Pons (tissue), 1 donor: Measurements from ENCODE around the gene UTS2R.
A peak's percentile ranks its signal among the peaks of the same experiment; 100 is the strongest.

Source experiments
- DNase-seq: peaks from one replicate; pipeline ENCODE4 v3.0.0-alpha.2; 2016; ENCODE audit warnings: low spot score

The UTS2R gene

GRCh38 chr17:82389379-82389778, 17.8 kb downstream of the UTS2R start:
- DNase-seq = no peak

DNA sequence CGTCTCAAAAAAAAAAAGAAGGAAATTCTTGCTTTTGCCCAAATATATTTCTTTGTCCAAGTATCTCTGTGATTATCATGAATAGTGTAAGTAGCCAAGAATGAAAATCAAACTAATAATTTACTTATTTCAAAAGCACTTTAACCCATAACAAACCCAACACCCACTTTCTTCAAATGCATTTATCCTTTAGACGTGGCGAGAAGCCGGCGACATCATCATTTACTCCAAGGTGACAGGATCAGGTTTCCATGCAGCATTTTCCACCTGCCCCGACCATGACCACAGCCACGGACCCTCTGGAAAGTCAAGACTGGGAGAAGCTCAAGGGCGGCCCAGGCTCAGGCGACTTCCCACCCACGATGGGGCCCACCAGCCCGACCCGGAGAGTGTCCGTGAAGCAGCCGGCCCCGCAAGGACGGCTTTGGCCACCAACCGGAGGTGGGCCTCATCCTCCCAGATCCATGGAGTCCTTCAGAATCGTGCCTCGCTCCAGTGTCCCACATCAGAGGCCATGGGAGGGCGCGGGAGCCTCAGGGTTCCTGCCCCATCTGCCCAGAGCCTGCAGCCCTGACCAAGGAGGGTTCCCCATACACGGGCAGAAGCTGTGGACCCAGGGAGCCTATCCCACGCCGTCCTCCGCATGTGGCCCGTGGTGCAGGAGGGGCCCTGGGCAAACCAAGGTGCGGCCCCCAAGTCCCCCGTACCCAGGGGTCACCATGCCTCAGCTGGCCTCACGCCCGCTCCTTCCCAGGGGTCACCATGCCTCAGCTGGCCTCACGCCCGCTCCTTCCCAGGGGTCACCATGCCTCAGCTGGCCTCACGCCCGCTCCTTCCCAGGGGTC, 18.7 kb downstream of the UTS2R start:
- no peak for DNase-seq

DNA sequence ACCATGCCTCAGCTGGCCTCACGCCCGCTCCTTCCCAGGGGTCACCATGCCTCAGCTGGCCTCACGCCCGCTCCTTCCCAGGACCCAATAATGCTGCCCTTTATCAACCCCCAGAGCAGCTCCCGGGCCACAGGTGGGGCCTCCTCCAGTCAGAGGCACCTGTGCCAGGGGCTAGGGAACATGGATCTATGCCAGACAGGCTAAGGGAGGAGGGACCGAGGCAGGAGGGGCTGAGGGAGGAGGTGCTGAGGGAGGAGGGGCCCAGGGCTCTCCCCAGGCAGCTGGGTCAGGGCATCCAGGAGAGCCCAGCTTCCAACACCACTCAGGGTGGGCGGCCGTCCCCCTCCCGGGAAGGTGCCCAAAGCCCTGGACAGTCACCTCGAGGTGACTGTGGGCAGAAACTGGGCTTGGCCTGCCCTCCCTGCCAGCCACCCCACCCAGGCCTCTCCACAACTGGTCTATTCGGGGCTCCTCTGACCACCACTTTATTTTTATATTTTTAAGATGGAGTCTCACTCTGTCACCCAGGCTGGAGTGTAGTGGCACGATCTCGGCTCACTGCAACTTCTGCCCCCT, 19.4 kb downstream of the UTS2R start:
- no peak for DNase-seq

DNA sequence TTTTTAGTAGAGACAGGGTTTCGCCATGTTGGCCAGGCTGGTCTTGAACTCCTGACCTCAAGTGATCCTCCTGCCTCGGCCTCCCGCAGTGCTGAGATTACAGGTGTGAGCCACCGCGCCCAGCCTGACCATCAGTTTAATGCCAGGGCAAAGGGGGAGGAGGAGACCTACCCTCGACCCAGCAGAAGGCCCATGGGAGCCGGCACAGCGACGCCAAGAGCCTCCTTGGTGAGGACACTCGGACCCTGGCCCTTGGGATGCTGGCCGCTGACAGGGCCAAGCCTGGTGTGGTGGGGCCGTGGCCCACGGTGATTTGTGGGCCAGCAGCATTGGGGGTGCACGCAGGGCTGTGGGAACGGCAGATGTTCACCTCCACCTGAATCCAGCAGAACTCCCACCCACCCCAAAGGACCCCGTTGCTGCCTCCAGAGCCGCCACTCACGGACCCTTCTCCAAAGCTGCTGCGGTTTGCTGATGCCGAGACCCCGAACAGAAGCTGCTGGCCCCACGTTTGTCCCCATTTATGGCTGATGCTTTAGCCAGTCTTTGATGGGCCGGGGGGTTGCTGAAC, 20.0 kb downstream of the UTS2R start:
- no peak for DNase-seq

GRCh38 chr17:82392209-82392920, 20.8 kb downstream of the UTS2R start:
- DNase-seq = no peak

DNA sequence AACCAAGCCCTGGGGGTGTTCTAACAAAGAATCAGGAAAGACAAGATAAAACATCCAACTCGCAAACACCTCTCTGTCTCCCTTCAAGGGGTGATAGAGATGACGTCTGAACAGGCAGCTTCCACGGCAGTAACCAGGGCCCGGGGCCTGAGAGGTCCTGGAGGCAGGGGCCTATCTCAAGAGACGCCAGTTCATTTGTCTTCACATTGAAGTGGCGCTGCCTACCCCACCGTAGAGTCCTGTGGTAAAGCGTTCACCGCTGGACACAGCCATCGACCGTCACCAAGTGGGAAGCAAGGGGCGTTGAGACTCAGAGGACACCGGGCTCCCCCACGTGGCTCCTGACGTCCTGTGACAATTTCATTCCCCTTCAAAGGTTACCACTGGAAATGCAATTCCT, 21.4 kb downstream of the UTS2R start:
- no peak for DNase-seq

- DNase-seq = no peak
Measured at GRCh38 chr17:82394278-82394677, 22.7 kb downstream of the UTS2R start.

DNA sequence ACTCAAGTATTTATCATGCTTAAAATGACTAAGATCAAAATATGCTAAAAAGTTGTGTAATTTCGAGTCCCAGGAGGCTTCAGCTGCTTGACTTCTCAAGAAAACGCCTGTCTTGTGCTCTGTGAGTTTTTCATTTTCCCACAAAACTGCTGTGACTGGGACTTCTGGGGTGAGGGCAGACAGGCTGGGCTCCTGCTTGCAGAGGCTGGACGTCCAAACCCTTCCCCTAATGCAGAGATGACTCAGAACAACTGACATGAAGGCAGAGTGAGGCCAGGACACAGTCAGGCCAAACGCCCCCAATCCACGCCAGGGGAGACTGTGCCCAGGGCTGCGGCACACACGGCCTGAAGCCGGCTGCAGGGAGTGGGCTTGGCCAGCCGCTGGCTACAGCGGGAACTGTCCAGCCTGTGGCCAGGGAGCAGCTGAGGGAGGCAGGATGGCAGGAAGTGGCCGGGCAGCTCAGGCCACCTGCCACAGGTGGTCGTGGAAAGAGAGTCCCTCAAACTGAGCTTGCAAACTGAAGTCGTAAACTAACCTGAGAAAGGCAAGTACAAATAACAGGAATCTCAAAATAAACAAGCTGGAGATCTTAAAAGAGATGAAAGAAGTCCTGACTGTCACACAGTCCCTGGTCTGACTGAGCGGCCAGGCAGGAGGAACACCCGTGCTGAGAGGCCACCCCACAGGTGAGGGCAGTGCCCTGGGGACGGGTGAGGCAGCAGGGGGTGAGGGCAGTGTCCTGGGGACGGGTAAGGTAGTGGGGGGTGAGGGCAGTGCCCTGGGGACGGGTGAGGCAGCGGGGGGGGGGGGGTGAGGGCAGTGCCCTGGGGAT, 25.3 kb downstream of the UTS2R start:
- no peak for DNase-seq

- DNase-seq = no peak
Measured at GRCh38 chr17:82397449-82398335, 26.1 kb downstream of the UTS2R start.

- DNase-seq = peak; percentile 15
Measured at GRCh38 chr17:82399041-82399441, 27.5 kb downstream of the UTS2R start.

DNA sequence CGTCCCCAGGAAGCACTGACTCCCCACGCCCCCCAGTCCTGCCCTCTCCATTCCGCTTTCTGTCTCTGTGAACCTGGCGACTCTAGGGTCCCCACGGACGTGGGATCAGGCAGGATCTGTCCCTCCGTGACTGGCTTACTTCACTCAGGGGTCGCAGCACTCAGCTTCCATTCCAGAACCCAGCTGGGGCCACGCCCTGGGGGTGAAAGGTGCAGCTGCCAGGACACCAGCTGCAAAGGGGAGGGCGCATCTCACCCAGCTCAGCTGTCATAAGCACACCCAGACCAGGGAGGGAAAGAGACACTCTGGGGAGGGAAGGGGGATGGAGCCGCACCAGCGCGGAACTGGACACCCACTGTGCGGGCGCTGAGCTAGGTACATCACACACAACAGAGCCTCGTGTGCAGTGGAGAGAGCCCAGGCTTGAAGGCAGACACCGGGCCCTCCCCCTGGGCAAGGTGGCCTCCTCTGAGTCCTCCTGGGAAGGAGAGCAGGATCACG, 28.1 kb downstream of the UTS2R start:
- DNase-seq = no peak

GRCh38 chr17:82400206-82400605, 28.6 kb downstream of the UTS2R start:
- no peak for DNase-seq

DNA sequence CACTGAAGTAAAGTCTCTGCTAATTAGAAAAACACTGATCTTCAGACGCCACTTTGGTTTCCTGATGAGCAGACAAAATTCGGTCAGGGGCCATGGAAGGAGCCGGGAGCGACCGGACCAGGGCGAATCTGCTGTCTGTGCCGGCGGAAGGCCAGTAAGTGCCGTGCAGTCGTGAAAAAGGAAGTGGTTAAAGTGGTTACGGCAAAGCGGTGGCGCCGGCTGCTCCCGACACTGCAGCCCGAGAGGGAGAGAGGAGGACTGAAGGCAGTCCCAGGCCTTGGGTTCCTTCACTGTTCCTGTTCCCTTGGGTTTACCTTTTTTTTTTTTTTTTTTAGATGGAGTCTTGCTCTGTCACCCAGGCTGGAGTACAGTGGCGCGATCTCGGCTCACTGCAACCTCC, 29.3 kb downstream of the UTS2R start:
- peak; percentile 25 for DNase-seq

- DNase-seq = no peak
Measured at GRCh38 chr17:82402865-82403264, 31.3 kb downstream of the UTS2R start.

- no peak for DNase-seq
Measured at GRCh38 chr17:82403662-82404660, 32.4 kb downstream of the UTS2R start.

- no peak for DNase-seq
Measured at GRCh38 chr17:82405051-82405450, 33.5 kb downstream of the UTS2R start.

DNA sequence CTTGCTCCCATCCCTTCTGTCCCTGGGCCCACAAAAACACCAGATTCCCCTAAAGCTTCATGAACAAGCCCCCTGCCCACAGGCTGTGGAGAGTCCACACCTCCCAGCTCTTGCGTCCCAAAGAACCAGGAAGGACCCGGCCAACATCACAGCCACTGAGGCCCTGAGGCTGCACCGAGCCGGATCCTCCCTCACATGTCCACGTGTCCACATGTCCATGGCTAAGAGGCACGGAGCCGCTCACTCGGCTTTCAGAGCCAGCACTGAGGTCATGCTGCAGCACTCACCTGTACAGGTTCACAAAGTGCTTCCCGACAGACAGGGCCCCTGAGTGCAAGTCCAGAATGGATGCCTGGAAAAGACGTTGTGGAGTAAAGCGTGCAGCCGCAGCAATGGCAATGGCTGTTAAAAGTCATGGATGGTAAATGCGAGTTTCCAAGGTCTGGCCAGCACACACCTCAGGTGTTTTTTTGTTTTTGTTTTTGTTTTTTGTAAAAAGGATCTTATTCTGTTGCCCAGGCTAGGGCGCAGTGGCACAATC, 34.6 kb downstream of the UTS2R start:
- no peak for DNase-seq

DNA sequence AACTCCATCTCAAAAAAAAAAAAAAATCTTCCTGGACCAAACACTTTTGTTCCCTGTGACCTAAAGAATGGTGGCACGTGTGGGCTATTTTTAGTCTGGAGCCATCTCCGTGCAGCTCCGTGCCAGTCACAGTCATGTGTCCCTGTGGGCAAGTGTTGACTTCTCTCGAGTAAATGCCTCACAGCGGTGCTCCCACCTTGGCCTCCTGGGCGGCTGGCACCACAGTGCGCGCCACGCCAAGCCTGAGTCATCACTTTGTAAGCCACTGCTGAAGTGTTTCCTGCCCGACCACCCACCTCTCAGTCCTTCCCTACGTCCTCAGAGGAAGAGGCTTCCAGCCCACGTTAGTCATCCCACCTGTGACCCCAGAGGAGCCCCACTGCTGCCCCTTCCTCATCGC, 35.7 kb downstream of the UTS2R start:
- DNase-seq = no peak

GRCh38 chr17:82408288-82408937, 36.8 kb downstream of the UTS2R start:
- no peak for DNase-seq
